Amniotic stem cell (primary cell): ENCODE results near the gene KCP.
A peak's percentile ranks its signal among the peaks of the same experiment; 100 is the strongest.
"Not testable (repeated sequence)": the region's sequence is repeated elsewhere in the genome, so short reads cannot be mapped to it uniquely, and the experiment has no call there.

Source experiments
- DNase-seq: peaks from one replicate; lab custom pipeline; 2025; lab: John Stamatoyannopoulos, UW

KCP gene

DNA sequence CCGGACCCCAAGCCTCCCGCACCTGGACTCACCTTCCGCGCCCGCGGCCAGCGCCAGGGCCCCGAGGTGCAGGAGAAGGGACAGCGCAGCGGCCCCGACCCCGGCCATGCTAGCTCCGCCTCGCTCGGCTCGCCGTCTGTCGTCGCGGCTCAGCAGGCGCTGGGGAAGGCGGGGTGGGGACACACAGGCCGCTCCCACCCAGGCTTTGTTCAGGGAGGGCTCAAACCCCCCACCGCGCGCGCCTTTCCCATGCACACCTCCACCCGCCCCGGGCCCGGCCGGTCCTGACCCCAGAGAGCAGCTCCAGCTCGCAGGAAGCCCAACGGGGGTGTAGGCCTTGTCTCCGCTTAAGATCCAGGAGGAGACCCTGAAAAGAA lies at the start of gene KCP:
Gene KCP (minus strand): TSS at position 141 of the 377 bp plus-strand sequence. CDS start 33 bp downstream, at position 108.
- DNase-seq = no peak

DNA sequence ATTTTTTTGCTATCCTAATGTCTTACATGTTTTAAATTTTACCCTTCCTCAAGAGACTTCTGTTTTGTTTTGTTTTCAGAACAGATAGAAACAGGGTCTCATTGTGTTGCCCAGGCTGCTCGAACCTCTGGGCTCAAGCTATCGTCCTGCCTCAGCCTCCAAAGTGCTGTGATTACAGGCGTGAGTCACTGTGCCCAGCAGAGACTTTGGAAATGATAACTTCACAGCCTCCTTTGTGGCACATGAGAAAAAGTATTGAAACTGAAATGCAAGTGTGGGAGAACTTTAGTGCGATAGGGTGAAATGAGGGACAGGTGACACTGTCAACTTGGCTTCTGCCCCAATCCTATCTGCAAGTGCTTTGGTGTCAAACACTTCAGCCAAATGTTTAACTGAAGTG lies 48.8 kb upstream of the KCP start:
- DNase-seq = no peak

DNA sequence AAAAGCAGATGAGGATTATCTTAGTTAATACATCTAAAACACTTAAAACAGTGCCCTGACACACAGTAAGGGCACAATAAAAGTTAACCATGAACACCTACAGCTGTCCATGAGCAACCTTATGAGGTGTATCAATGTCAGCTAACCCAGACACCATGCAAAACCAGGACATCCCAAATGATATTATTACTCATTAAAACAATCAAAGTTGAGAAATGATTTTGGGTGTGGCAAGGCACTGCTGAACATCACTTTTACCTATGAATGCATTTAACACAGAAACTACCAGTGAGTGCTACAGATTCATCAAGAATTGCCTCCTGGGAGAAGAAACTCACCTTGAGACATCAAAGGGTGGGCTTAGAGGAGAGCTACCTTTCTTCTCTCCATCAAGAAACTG lies 45.5 kb upstream of the KCP start:
- DNase-seq = no peak

DNA sequence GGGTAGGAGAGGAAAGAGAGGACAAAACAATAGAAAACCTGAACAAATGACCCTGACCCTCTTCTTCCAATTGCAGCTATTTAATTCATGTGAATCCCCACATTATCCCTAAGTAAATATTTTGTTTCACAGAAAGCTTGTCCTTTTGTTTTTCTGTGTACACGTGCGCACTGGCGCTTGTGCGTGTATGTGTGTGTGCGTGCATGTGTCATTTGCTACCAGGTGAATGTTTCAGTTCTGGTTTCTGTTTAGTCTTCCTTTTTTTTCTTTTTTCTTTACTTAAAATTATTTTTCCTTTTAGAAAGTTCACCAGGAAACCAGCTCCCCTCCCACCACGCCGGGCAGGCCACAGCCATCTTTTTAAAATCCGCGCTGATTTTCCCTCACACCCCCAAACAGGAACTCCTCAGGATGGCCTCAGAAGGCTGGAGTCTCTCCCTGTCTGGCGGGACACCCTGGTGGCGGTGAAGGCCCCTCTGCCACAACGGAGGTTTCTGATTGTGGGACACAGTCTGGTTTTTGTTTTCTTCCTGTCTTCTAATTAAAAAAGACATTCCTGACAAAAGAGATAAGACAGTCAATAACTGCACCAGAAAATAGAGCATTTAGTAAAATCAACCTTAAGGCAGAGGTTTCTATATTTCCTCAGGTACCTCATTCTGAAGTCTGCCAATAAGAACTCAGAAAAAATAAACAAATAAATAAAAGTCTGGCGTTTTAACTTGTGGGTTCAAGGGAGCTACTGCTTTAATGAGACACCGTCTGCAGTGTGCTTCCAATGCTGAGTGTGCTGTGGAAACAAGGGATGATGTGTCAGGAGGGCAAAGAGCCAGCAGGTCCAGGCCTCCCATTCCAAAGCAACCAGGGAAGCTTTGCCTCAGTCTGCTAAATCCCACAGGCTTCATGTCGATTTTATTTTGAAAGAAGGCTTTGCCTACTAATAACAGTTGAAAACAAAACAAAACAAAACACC lies 44.6 kb upstream of the KCP start:
- DNase-seq = peak; percentile 8

DNA sequence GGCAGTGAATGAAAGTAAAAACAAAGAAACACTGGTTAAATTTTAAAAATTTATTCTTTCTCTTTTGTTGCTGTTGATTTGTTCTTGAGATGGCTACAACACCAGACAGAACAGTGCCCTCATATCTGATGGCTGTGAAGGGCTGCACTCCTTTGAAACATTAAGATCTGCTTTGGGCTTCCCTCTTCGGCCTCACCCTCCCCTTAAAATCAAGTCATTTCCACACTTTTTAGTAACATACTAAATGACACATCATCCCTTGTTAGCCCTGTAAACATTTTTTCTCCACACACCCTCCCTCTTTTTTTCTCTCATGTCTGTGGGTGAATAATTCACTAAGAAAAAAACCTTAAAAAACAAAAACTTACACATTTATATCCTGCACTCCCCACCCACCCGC lies 43.6 kb upstream of the KCP start:
- no peak for DNase-seq

DNA sequence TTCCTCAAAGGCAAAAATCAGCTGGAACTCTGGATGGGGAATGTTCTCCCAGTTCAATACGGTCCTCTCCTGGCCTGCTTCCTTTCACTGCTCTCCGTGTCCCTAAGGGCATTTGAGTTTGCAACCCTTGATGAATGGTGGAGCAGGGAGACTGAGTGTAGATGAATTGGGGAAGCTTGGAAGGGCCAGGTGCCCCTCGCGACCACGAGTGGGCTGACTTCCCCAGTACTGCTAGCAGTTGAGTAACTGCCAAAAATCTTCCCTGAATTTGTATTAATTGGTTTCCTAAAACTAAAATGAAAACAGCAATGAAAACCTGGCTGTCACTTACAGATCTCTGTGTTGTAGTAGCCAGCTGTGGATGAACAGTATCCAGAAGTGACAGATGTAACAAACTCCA lies 40.8 kb upstream of the KCP start:
- no peak for DNase-seq

DNA sequence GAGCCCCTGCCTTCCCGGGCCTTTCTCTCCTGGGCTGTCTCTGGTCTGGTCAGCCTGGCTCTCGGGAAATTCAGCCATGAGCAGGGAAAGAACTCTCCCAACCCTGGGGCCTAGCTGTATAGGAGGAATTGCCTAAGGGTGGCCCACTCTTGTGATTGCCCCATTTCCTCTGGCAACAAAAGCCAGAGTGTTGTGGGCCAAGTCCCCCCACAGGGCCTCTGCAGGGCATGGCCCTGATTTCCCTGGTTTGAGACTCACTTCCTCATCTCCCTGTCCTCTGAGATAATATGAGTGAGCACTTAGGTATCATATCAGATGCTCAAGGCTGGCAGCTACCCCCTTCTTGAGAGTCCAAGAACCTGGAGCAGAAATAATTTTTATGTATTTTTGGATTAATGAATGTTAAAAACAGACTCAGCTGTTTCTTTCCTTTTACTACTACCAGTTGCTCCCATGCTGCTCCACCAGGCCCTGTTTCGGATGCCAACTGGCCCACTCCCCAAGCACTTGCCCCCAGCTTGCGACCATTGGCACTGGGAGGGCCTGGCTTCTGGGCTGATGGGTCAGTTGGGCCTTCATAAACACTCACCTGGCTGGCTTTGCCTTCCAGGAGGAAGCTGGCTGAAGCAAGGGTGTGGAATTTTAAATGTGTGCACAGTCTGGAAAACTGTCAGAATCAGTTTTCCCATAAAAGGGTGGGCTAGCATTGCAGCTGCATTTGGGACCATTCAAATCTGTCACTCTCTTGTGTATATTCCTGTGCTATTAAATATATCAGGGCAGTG lies 38.7 kb upstream of the KCP start:
- DNase-seq = no peak

DNA sequence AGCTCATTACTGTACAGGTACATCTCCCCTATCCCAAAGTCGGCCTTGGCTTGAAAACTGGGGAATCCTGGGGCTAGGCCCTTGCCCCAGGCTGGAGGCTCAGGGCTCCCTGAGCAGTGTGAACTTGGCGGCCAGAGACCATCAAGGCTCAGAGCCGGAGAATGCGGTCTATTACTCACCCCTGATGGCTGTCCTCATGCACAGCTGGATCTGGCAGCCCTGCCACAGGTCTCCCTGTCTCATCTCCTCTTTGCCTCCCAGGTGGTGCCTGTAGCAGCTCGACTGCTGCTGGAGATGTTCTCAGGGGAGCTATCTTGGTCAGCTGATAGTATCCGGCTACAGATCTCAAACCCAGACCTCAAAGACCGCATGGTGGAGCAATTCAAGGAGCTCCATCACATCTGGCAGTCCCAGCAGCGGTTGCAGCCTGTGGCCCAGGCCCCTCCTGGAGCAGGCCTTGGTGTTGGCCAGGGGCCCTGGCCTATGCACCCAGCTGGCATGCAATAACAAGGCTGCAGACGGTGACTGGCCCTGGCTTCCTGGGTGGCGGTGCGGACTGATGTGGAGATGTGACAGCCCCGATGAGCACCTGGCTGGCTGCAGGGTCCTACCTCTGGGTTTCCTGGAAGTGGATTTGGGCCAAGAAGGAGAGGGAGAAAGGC lies 37.9 kb upstream of the KCP start:
- DNase-seq = no peak

DNA sequence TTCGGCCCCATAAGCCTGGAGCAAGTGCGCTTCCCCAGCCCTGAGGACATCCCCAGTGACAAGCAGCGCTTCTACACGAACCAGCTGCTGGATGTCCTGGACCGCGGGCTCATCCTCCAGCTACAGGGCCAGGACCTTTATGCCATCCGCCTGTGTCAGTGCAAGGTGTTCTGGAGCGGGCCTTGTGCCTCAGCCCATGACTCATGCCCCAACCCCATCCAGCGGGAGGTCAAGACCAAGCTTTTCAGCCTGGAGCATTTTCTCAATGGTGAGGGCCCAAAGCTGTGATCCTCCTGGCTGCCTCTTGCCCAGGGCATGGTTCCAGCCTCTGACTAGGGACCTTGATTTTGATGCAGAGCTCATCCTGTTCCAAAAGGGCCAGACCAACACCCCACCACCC lies 37.3 kb upstream of the KCP start:
- DNase-seq = no peak

DNA sequence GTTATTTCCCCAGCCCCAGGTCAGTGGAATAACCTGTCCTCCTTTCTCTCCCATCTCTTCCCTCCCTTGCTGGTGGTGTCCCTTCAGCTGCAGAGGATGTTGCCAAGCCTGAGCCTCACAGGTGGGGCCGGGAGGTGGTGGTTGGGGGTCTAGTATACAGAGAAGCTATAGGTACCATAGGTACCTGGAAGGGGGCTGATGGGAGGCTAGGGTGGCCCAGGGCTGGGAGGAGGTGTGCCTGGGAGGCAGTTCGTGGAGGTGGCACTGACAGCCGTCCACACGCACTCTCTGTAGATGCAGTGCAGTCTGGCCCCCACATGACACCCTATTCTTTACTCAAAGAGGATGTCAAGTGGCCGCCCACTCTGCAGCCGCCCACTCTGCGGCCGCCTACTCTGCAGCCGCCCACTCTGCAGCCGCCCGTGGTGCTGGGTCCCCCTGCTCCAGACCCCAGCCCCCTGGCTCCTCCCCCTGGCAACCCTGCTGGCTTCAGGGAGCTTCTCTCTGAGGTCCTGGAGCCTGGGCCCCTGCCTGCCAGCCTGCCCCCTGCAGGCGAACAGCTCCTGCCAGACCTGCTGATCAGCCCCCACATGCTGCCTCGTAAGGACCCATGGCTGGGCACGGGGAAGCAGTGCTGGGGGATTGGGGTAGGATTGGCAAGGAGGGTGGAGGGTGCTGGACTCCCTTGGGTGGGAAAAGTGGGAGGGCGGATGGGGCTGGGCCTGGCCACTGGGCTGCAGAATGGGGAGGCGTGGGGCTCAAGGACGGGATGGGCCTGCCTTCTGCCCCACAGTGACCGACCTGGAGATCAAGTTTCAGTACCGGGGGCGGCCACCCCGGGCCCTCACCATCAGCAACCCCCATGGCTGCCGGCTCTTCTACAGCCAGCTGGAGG lies 36.7 kb upstream of the KCP start:
- no peak for DNase-seq

DNA sequence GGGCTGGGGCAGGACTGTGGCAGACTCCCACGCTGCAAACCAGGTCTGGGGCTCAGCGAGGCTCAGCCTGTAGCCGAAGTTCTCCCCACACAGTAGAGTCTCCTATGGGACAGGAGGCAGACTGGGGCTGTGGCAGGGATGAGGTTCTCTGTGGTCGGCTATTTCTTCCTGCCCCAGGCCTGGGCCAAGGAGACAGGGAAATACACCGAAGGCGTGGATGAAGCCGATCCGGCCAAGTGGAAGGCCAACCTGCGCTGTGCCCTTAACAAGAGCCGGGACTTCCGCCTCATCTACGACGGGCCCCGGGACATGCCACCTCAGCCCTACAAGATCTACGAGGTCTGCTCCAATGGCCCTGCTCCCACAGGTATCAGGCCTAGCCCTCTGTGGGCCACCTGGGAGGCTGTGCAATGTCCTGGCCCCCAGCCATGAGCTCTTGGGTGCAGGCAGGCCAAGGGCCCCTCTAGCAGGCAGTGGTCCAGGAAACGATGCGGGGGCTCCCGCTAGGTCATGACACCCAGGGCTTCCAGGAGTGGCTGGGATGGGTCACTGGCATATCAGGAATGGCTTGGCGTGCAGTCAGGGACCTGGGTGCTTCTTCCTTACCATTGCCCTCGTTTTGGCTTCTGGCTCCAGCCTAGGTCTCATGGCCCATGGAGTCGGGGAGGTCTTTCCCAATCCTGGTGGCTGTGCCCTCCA lies 35.3 kb upstream of the KCP start:
- no peak for DNase-seq

DNA sequence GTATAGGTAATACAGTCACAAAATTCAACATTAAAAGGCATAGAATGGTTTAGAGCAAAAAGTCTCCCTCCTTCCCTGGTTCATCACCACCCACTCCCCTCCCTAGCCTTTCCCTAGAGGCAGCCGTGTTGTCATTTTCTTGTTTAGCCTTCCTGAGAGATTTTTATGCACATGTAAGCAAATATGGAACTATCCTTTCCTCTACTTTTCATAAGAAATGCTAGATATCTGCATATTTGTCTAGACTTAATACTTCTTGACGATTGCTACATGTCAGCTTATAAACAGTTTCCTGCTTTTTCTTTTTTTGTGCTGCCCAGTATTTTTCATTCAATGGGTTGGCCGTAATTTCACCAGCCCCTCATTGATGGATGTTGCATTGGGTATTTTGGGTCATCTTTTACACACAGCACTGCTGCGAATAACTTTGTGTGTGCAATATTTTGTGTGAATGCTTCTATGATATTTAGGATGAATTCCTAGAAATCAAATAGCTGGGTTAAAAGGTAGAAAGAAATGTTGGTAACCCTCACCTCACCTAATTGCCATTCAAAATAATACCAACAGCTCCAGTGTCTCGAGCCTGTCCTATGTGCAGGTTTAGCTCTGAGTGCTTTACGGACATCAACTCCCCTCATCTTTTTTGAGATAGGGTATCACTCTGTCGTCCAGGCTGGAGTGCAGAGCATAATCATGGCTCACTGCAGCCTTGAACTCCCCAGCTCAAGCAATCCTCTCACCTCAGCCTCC lies 34.2 kb upstream of the KCP start:
- DNase-seq = no peak

DNA sequence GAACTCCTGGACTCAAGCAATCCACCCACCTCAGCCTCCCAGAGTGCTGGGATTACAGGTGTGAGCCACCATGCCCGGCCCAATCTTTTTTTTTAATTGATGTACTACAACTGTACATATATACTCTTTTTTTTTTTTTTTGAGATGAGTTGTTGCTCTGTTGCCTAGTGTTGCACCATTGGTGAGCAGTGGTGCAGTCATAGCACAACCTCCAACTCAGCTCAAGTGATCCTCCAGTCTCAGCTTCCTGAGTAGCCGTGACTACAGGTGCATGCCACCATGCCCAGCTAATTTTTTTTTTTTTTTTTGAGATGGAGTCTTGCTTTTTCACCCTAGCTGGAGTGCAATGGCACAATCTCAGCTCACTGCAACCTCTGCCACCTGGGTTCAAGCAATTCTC lies 32.7 kb upstream of the KCP start:
- DNase-seq = not testable (repeated sequence)

DNA sequence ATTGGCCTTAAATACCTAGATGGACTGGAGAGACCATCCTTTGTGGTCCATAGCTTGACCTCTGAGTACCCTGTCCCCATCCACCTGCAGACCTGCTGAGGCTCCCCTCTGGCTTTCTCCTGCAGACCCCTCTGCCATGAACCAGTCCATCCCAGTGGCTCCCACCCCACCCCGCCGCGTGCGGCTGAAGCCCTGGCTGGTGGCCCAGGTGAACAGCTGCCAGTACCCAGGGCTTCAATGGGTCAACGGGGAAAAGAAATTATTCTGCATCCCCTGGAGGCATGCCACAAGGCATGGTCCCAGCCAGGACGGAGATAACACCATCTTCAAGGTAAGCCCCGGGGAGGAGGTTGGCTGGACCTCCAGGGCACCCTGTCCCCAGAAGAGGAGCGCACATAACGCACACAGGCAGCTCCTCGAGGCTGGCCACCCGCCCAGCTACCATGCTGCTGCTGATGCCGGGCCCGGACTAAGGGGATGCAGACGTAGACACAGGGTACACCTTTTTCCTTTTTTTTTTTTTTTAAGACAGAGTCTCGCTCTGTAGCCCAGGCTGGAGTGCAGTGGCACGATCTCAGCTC lies 31.5 kb upstream of the KCP start:
- no peak for DNase-seq

DNA sequence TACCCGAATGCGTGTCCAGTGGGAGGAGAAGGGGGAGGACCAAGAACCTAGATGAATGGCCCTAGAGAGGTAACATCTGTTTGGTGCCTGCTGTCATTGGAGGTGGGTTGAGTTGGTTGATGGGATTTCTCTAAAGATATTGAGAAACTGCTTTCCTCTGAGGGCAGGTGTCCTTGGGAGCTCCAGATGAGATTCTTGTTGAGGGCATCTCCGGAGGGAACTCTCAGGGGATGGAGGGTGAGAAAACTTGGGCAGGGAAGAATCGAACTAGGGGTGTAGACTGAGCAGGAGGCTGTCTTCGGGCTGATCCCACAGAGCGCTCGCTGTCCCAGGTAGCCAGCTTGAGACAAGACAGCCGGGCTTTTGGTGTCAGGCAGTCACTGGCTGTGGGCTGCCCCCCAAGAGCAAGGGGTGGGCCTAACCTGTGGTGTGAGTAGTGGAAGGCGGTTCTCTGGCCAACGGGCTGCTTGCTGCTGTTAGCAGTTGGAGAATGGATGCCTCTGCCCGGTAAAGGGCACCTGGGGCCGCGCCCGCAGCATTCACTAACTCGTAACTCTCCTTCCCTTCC lies 30.9 kb upstream of the KCP start:
- no peak for DNase-seq

DNA sequence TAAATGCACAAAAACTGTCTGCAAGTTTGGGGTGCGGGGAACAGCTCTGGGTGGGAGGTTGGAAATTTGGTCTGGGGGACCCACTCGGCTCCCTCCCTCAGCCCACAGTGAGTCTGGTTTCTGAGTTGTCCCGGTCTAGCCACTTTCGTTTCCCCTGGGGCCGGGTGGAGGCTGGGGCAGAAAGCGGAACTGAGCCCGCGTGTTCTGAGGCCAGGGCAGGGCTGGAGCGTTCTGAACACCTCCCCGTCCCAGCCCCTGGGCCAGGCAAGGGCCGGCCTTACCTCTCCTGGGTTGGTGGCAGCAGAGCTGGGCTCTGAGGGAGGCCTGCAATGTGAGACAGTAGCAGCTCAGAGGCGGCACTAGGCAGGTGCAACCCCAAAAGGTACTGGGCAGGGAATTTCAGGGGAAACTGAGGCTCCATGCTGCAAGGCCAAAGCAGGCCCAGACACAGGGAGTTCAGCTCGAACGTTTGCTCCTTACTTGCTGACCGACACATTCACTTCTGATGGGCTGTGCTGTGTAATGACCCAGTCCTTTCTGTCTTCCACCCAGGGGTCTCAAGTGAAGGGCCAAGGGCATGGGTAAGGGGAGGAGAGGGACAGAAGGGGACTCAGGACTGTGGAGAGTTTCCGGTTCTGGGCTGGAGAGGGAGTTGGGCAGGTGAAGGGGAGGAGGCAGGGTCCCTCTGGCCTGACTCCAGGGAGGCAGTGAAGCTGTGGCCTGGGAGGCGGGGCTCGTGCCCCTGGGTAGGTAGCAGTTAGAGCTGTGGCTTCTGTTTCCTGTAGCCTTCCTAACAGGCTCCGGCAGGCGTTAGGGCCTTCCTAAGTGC lies 30.2 kb upstream of the KCP start:
- no peak for DNase-seq

DNA sequence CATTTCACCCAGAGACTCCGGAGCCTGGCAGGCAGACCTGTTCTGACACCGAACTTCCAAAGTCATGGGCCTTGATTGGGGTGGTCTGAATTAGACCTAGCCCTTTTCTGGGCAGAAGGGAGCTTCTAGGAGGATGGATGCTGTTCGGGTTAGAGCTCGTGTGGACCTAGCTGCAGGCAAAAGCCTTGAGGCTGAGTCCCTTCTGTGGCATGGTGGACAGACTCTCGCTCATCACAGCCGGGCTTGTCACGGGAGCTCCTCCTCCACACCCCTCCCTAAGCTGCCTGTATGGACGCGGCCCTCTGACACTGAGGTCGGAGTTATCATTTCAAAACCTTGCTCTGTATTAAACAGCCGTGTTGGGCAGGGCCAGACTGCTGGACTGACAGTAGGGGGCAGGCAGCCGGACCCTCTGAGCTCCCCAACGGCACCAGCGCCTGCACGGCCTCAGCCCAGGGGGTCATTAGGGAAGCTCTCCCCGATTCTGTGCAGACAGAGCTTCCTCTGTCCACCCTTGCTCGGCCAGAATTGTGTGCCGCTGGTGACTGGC lies 29.4 kb upstream of the KCP start:
- no peak for DNase-seq
